Eye (tissue), 1 donor: ENCODE data around the gene RET.
"Not testable (repeated sequence)": the region's sequence is repeated elsewhere in the genome, so short reads cannot be mapped to it uniquely, and the experiment has no call there.

Experiments
- DNase-seq: peaks from one replicate; pipeline ENCODE4 v3.0.0-alpha.2; 2015

The RET gene

DNA sequence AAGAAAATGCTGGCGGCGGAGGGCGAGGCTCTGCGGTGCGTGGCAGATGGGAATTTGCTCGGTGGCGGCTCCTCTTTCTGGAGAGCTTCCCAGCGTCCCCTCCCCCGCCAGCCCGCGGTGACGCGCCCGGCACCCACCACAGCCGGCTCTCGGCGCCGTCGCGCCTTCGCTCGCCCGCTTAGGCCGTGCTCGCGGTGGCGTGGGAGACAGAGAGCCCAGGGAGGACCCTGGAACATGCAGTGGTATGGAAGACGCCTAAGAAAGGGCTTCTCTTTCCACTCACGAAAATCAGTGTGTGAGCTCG, 60.8 kb downstream of the RET start:
- peak; percentile 89 for DNase-seq

DNA sequence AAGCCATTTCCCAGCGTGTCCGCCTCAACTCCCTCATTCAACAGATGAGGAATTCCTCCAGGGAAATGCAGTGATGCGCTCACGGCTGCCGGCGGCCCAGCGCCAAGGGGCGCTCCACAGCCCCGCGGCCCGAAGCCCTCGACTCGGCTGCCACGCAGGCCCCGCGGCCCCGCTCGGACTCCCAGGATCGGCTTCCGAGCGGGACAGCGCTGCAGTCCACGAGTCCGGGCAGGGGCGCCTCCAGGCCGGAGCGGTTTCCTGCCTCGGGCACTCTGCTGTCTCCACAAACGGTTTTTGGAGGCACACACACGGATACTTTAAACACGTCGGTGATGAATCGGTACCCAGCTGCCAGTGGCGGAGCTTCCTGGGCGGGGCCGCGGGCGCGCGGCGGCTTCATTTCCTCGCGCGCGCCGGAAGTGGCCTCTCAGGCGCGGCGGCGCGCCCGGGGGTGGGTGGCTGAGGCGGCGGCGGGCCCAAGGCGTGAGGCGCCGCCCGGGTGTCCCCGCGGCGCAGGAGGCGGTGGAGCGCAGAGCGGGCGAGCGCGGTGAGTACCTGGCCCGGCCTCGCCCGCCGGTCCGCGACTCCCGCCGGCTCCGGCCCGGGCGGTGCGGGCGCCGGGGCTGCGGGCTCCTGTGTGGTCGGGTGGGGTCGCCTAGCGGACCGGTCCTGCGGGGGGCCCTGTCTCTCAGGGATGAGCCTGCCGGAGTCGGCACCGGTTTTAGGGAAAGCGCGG, 61.3 kb downstream of the RET start, which contains the start of gene CSGALNACT2:
Gene CSGALNACT2 (plus strand): TSS at position 425 of the 736 bp plus-strand sequence. CDS start 16,705 bp downstream, outside the sequence.
- peak; percentile 96 for DNase-seq

GRCh38 chr10:43138757-43139241, 61.9 kb downstream of the RET start:
- peak; percentile 82 for DNase-seq

DNA sequence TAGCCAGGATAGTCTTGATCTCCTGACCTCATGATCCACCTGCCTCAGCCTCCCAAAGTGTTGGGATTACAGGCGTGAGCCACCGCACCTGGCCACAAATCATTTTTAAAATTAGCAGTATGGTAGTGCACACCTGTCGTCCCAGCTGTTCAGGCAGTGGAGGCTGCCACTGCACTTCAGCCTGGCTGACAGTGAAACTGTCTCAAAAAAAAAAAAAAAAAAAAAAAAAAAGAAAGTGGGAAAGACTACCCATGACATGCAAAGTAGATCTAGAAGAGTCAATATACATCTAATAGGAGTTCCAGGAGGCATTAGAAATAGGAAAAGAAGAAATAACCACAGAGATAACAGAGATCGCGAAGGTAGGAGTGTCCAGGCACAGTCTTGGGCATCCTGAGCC, 64.6 kb downstream of the RET start:
- DNase-seq: no peak

DNA sequence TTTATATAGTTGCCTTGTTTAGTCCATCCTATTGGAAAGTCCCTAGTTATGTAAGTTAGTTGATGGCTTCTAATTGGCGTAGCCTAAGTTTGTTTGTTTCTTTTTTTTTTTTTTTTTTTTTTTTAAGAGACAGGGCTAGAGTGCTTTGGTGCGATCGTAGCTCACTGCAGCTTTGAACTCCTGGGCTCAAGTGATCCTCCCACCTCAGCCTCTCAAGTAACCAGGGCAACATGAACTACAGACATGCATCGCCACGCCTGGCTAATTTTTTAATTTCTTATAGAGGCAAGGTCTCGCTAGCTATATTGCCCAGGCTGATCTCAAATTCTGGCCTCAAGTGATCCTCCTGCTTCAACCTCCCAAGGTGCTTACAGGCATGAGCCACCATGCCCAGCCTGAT, 68.4 kb downstream of the RET start:
- DNase-seq: no peak

GRCh38 chr10:43145936-43146335, 69.1 kb downstream of the RET start:
- not testable (repeated sequence) for DNase-seq

- no peak for DNase-seq
Measured at GRCh38 chr10:43151371-43151770, 74.5 kb downstream of the RET start.

GRCh38 chr10:43153901-43154300, 77.0 kb downstream of the RET start:
- DNase-seq: no peak

DNA sequence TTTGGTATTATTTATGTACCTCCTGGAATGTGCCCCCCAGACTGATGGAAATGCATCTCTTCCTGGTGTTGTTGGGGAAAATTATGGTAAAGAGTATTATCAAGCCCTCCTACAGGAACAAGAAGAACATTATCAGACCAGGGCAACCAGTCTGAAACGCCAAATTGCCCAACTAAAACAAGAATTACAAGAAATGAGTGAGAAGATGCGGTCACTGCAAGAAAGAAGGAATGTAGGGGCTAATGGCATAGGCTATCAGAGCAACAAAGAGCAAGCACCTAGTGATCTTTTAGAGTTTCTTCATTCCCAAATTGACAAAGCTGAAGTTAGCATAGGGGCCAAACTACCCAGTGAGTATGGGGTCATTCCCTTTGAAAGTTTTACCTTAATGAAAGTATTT, 78.4 kb downstream of the RET start:
- DNase-seq: no peak

GRCh38 chr10:43155741-43156140, 78.9 kb downstream of the RET start:
- DNase-seq: no peak

- DNase-seq: no peak
Measured at GRCh38 chr10:43156590-43157341, 79.9 kb downstream of the RET start.

DNA sequence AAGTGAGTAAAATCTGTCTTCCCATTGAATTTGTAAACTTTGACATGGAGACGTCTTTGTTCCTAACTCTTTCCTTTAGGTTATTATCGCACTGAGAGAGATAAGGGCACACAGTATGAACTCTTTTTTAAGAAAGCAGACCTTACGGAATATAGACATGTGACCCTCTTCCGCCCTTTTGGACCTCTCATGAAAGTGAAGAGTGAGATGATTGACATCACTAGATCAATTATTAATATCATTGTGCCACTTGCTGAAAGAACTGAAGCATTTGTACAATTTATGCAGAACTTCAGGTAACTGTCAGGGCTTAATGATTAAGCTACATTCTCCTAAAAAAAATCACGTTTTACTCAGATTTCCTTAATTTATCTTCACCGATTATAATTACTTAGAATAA, 81.8 kb downstream of the RET start:
- DNase-seq: no peak

DNA sequence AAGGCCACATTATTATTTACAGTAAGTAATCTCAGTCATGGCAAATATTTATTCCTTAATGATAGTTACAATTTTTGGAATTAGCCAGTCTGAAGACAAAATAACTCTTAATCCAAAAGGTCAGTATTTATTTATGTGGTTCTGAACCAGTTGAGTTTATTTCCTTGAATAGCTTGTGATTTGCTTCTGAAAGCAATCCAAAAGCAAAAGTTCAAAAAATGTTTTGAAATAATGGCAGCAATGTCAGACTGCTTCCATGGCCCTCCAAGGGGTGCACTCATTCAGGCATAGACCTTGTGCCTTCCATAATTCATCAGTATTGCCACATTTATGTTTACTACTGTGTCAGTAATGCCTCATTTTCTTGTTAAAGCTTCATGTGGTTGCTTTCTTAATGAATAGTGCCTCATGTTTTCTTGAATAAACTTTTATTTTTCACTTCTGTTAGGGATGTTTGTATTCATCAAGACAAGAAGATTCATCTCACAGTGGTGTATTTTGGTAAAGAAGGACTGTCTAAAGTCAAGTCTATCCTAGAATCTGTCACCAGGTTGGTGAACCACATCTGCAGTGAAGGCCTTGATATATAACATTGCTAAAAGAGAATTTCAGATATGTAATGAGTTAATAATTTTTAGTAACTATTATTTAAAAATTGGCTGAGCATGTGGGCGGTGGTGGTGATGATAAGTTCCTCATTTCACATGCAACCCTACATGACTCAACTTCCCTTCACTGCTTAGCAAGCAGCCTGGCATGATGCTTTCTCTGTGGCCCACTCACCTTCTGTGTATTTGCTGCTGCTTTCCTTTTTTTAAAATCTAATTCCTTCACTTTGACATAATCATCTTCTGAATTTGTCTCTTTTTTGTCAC, 83.4 kb downstream of the RET start:
- DNase-seq: no peak

DNA sequence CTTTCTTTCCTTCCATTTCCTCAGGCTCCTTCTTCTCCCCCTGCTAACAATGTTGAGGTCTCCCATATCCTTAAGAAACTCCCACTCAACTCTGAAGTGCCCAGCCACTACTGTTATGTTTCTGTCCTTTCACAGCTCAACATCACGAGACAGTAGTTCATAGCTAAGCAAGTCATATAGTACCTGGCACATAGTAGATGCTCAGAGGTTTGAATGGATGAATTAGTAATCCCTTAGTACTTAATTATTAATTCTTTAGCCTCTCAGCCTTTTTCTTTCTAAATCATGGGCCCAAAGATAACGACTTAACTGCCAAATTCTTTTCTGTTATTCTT, 84.0 kb downstream of the RET start:
- DNase-seq: no peak

DNA sequence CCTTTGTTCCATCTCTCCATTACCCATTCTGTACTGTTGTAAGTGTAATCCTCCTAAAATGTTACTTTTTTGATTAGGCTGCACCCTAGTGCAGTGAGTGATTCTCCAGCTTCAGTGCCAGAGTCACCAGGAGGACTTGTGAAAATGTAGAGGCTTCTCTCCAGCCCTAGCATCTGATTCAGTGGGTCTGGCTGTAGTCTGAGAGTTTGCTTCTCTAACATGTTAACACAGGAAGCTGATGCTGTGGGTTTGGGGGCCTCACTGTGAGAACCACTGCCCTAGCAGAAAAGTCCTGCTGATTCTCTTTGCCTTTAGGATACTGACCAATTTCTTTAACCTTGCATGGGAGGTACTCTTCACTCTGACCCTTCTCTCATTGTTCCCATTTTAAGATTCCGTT, 85.7 kb downstream of the RET start:
- no peak for DNase-seq

GRCh38 chr10:43166207-43166879, 89.5 kb downstream of the RET start:
- DNase-seq: no peak

DNA sequence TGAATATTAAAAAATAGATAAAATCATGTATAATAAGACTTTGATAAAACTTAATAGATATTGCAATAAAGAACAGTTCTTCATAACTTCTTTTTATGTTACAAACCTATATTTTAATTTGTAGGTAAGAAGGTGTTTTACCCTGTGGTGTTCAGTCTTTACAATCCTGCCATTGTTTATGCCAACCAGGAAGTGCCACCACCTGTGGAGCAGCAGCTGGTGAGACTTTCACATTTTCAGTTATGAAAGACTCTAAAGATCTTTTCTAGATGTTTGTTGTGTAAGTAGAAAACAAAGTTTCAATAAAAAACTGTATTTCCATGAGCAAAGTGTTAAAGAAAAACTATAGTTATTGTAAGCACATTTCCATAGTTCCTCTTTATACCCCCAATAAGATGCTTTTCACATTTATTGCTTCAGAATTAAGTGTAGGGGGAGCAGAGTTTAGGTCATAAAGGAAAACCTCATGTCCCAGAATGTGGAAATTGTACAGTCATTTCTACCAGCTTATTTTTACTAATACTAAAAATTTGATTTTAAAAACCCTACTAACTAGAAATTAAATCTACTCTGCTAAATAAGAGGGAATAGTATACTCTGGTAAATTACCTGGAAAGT, 90.1 kb downstream of the RET start:
- DNase-seq: no peak

DNA sequence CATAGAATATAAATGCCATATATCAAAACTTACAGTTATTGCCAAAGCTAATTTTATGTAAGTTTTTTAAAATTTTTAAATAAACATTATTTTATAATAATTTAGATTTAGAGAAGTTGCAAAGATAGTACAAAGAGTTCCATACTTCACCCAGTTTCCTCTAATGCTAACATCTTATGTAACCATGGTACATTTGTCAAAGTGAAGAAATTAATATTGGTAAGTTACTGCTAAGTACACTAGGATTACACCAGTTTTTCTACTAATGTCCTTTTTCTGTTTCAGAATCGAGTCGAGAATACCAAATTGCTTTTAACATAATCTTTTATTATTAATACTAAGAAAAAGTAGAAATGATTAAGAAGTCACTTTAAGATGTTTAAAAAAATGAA, 90.6 kb downstream of the RET start:
- no peak for DNase-seq

GRCh38 chr10:43170491-43170890, 93.6 kb downstream of the RET start:
- no peak for DNase-seq

- no peak for DNase-seq
Measured at GRCh38 chr10:43172645-43173044, 95.8 kb downstream of the RET start.

DNA sequence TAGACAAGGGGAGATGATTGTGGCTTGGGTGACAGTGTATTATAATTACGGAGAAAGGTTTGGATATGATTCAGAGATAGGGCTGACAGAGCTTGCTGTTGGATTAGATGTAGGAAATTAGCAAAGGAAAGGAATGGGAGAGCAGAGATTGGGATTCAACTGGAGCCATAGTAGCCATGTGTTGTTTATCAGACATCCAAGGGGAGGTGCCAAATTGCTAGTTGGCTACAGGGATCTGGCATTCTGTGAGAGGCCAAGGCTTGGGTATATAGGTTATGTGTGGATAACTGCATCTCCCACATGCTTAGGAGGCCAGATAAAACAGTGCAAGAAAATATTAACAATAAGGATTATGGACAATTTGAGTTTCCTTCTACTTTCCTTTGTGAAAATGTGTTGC, 96.3 kb downstream of the RET start:
- DNase-seq: no peak

GRCh38 chr10:43174969-43175368, 98.1 kb downstream of the RET start:
- DNase-seq: no peak

GRCh38 chr10:43176271-43176670, 99.4 kb downstream of the RET start:
- no peak for DNase-seq
